Osteocyte (in vitro differentiated cells): ENCODE data around the gene TCTN3. TPM values are rescaled to one million over a fixed set of nuclear protein-coding genes. Genes with fewer than 3 reads are reported as not detected.
"Not testable (repeated sequence)": the region's sequence is repeated elsewhere in the genome, so short reads cannot be mapped to it uniquely, and the experiment has no call there.

Experiments
- DNase-seq: peaks from one replicate; pipeline ENCODE4 v3.0.0; 2021; ENCODE audit warnings: mixed read lengths; ENCODE audit not compliant: unreplicated experiment; ENCODE audit errors: extremely low spot score
- H3K27ac Mint-ChIP-seq: one replicate; pipeline ENCODE4 v1.8.0; 2021; ENCODE audit warnings: mild to moderate bottlenecking, mixed read lengths; ENCODE audit not compliant: unreplicated experiment
- H3K27me3 Mint-ChIP-seq: one replicate; pipeline ENCODE4 v1.8.0; 2021; ENCODE audit warnings: mixed read lengths; ENCODE audit not compliant: unreplicated experiment
- H3K36me3 Mint-ChIP-seq: one replicate; pipeline ENCODE4 v1.8.0; 2021; ENCODE audit warnings: mixed read lengths; ENCODE audit not compliant: unreplicated experiment
- H3K4me1 Mint-ChIP-seq: one replicate; pipeline ENCODE4 v1.8.0; 2021; ENCODE audit warnings: mixed read lengths; ENCODE audit not compliant: unreplicated experiment
- H3K4me3 Mint-ChIP-seq: one replicate; pipeline ENCODE4 v1.8.0; 2021; ENCODE audit warnings: mild to moderate bottlenecking, moderate library complexity, mixed read lengths; ENCODE audit not compliant: unreplicated experiment
- H3K9me3 Mint-ChIP-seq: one replicate; pipeline ENCODE4 v1.8.0; 2021; ENCODE audit warnings: mixed read lengths; ENCODE audit not compliant: unreplicated experiment
- total RNA-seq: library from RNA; stranded (reverse); gene quantifications from 2 replicates; pipeline ENCODE4 v1.2.1, GENCODE V29; 2021
- TF ChIP-seq, protein P1 (sequence below): fragments of 200-600 bp; sonication (generic); IDR thresholded peaks from 2 replicates; pipeline ENCODE4 v1.5.0; 2021; ENCODE audit warnings: antibody characterized with exemption, mild to moderate bottlenecking, moderate library complexity

TCTN3 gene
- total RNA-seq, 1 donor from 2014 or later: 36.4 TPM

DNA sequence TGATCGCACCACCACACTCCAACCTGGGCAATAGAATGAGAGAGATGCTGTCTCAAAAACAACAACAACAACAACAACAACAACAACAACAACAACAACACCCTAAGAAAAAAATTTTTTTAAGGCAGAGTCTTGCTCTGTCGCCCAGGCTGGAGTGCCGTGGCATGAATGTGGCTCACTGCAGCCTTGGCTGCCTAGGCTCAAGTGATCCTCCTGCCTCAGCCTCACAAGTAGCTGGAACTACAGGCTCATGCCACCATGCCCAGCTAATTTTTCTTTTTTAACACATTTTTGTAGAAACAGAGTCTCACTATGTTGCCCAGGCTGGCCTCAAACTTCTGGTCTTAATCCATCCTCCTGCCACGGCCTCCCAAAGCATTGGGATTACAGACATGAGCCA, 55.8 kb downstream of the TCTN3 start:
- Mint-ChIP-seq H3K27me3 (no peaks in the 10 kb centered on the region), H3K36me3 (peaks cover 67% of the 10 kb centered on the region), H3K4me3 (no peak overlapping the region), H3K9me3 (no peaks in the 10 kb centered on the region), H3K27ac (no peak overlapping the region), H3K4me1 (no peaks in the 10 kb centered on the region)
- TF ChIP-seq, protein P1, sequence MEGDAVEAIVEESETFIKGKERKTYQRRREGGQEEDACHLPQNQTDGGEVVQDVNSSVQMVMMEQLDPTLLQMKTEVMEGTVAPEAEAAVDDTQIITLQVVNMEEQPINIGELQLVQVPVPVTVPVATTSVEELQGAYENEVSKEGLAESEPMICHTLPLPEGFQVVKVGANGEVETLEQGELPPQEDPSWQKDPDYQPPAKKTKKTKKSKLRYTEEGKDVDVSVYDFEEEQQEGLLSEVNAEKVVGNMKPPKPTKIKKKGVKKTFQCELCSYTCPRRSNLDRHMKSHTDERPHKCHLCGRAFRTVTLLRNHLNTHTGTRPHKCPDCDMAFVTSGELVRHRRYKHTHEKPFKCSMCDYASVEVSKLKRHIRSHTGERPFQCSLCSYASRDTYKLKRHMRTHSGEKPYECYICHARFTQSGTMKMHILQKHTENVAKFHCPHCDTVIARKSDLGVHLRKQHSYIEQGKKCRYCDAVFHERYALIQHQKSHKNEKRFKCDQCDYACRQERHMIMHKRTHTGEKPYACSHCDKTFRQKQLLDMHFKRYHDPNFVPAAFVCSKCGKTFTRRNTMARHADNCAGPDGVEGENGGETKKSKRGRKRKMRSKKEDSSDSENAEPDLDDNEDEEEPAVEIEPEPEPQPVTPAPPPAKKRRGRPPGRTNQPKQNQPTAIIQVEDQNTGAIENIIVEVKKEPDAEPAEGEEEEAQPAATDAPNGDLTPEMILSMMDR: no peak
- no peak for DNase-seq

DNA sequence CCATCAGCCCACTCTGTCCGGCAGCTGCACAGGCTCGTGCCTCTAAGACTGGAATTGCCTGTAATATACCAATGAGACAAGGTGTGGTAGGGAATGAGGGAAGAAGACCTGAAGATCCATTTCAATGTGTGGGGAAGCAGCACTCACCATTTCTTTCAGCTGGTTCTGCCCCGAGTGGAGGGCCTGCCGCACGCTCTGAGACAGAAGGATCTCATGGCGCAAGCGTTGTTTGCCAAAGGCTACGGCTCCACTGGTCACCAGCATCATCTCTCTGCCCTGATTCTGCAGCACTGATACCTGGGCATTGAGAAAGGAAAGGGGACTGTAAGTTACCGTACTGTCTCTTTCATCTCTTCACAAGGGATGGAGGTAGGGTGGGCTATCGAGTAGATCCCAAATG, 56.6 kb downstream of the TCTN3 start:
- no peak overlapping the region for H3K27ac Mint-ChIP-seq
- H3K36me3 Mint-ChIP-seq: peaks cover 66% of the 10 kb centered on the region
- no peak overlapping the region for H3K4me3 Mint-ChIP-seq
- no peaks in the 10 kb centered on the region for H3K9me3 Mint-ChIP-seq
- no peaks in the 10 kb centered on the region for H3K27me3 Mint-ChIP-seq
- TF ChIP-seq, protein P1: no peak
- DNase-seq: no peak
- no peaks in the 10 kb centered on the region for H3K4me1 Mint-ChIP-seq

DNA sequence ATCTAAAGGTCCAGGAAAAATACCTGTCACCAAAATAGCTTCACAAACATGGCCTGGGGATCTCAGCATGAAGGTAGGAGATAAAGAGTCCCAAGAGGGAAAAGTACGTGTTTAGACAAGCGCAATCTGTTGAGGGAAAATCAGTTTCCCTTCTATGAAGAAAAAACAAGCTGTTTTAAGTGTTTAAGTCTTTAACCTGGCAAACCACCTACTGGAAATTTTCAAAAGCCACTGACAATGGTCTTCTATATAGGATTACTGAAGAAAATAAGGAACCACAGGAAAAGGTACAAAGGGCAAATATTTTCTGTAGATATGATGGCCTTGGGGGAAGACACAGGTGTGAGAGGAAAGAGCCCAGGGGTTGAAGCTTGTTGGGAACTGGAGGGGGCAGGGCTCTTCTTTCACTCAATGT, 58.4 kb downstream of the TCTN3 start:
- H3K27me3 Mint-ChIP-seq: no peaks in the 10 kb centered on the region
- H3K4me1 Mint-ChIP-seq: no peaks in the 10 kb centered on the region
- no peaks in the 10 kb centered on the region for H3K9me3 Mint-ChIP-seq
- H3K27ac Mint-ChIP-seq: no peak overlapping the region
- peaks cover 72% of the 10 kb centered on the region for H3K36me3 Mint-ChIP-seq
- no peak overlapping the region for H3K4me3 Mint-ChIP-seq
- DNase-seq: no peak
- TF ChIP-seq, protein P1: no peak

DNA sequence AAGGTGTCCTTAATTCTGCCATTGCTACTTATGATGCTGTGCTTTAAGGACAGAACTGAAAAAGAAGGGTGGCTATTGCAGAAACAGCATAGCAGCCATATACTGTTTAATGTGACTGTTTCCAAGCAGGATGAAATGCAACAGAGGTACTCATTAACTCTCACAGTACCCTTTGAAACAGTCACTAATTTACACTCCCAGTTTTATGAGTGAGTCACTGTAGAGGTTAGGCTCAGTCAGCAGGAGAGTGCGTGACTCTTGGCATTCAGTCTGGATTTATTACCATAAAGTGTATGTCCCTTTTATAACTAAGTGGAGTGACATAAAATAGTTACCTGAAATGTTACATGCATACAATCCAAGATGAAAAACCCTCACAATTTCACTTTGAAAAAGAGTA, 64.9 kb downstream of the TCTN3 start:
- DNase-seq: no peak
- Mint-ChIP-seq H3K36me3 (peaks cover 77% of the 10 kb centered on the region), H3K27ac (no peak overlapping the region), H3K4me1 (no peaks in the 10 kb centered on the region), H3K27me3 (no peaks in the 10 kb centered on the region), H3K4me3 (no peak overlapping the region), H3K9me3 (no peaks in the 10 kb centered on the region)
- TF ChIP-seq, protein P1: no peak

DNA sequence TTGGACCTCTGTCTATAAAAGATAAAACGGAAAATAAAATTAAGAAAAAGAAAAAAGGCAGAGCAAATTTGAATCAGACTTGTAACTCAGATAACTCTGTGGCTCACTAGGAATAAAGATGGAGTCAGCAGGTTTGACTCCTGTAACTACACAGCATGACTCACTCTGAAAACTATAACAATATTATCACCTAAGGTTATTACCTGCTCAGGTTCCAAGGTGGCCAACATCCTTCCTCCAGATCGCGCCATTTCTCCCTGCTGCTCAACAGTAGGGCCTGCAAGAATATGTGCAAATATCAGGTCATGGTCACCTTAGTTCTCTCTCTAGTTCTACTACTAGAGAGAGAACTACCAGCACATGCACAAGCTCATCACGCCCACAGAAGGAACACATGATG, 67.2 kb downstream of the TCTN3 start:
- Mint-ChIP-seq H3K4me1 (no peaks in the 10 kb centered on the region), H3K4me3 (no peak overlapping the region), H3K36me3 (peaks cover 59% of the 10 kb centered on the region), H3K9me3 (no peaks in the 10 kb centered on the region), H3K27ac (no peak overlapping the region), H3K27me3 (no peaks in the 10 kb centered on the region)
- no peak for DNase-seq
- TF ChIP-seq, protein P1: no peak

DNA sequence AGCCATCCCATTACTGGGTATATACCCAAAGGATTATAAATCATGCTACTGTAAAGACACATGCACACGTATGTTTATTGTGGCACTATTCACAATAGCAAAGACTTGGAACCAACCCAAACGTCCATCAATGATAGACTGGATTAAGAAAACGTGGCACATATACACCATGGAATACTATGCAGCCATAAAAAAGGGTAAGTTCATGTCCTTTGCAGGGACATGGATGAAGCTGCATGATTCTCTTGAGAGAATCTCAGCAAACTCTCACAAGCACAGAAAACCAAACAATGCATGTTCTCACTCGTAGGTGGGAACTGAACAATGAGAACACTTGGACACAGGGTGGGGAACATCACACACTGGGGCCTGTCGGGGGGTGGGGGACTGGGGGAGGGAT, 73.3 kb downstream of the TCTN3 start:
- not testable (repeated sequence) for H3K27ac Mint-ChIP-seq, H3K27me3 Mint-ChIP-seq, H3K9me3 Mint-ChIP-seq, DNase-seq, H3K4me1 Mint-ChIP-seq, H3K4me3 Mint-ChIP-seq
- peaks cover 49% of the 10 kb centered on the region for H3K36me3 Mint-ChIP-seq
